Measurements from ENCODE around the gene MUTYH.
"Not testable (repeated sequence)": the region's sequence is repeated elsewhere in the genome, so short reads cannot be mapped to it uniquely, and the experiment has no call there.

The MUTYH gene

DNA sequence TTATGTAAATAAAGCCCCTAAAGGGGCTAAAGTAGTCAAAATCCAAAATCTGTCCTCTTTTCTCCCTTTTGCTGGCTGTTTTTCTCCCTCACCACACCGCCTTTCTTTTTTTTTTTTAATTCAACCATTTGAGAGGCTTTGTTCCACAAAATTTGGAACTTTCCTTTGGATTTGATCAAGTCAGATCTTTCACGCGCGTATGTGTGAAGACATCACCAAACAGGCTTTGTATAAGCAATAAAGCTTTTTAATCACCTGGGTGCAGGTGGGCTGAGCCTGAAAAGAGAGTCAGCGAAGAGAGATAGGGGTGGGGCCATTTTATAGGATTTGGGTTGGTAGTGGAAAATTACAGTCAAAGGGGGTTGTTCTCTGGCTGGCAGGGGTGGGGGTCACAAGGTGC is 18.8 kb downstream of the MUTYH start:
- no peak for DNase-seq

DNA sequence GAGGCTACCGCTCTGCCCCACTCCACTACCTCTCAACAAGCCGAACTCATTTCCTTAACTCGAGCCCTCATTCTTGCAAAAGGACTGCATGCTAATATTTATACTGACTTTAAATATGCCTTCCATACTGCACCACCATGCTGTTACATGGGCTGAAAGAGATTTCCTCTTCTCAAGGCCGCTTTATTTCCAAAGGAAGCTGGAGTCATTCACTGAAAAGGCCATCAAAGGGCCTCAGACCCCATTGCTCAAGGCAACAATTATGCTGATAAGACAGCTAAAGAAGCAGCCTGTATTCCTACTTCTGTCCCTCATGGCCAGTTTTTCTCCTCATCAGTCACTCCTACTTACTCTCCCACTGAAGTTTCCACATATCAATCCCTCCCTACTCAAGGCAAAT is 20.5 kb downstream of the MUTYH start:
- DNase-seq: no peak

DNA sequence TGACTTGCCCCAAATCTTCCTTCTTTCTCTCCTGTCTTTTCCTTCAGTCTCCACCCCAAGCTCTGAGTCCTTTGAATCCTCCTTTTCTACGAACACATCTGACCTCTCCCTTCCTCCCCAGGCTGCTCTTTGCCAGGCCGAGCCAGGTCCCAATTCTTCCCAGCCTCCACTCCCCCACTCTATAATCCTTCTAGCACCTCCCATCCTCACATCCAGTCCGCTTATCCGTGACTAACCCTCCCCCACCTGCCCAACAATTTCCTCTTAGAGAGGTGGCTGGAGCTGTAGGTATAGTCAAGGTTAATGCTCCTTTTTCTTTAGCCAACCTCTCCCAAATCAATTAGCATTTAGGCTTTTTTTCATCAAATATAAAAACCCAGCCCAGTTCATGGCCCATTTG is 23.1 kb downstream of the MUTYH start:
- no peak for DNase-seq

DNA sequence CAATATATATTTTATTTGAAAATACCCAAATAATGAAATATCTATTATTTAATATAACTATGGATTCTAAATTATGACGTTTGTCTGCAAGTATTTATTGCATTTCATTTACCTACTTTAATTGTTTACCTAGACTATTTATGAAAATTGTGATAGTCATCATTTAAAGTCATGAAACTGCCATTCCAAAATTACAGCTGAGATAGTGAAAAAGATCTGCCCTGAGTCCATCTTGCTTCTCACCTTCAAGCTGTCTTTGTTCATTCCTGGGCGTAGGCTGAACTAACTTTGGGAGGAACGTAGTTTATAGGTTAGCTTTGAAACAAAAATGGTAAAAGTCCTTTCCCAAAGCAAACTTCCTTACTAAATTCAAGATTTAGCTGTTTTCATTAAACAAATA is 26.0 kb downstream of the MUTYH start:
- DNase-seq: no peak

DNA sequence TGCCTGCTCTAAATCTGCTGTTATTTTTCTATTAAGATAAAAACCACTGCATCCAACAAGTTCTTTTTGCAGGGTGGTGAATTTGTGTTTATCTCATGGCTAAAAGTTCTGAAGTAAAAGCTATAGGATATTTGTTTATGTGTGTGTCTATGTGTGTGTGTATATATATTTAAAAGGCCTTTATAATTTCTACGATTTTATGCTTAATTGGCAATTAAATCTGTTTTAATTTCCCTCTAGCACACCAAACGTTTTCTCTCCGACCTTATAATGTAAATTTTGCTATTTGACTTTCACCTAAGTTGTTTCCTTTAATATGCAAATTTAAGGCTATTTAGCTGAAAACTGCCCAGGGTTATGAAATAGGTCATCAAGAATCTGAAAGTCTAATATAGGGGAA is 33.3 kb downstream of the MUTYH start:
- no peak for DNase-seq

DNA sequence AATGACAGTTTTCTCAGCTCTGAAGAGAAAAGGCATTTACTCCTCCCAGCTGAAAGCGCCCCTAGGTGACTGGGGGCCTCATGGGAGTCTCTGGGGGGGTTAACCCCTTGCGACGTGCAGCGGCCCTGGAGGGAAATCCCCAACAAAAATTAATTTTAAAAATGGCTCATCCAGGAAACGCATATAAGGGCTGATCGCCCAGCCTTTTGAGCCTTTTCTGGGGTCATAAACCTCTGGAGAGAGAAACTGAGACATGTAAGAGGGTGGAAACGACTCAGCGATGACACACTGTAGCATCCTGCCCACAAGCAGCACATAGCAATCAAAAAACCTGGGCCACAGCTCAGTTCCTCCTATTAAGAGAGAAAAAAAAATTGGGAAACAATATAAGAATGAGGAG is 33.9 kb downstream of the MUTYH start:
- no peak for DNase-seq

DNA sequence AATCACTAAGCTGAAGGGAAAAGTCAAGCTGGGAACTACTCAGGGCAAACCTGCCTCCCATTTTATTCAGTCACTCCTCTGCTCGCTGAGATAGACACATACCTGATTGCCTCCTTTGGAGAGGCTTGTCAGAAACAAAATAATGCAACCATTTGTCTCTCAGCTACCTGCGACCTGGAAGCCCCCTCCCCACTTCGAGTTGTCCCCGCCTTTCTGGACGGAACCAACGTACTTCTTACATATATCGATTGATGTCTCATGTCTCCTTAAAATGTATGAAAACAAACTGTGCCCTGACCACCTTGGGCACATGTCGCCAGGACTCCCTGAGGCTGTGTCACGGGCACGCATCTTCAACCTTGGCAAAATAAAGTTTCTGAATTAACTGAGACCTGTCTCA is 35.0 kb downstream of the MUTYH start:
- DNase-seq: no peak

DNA sequence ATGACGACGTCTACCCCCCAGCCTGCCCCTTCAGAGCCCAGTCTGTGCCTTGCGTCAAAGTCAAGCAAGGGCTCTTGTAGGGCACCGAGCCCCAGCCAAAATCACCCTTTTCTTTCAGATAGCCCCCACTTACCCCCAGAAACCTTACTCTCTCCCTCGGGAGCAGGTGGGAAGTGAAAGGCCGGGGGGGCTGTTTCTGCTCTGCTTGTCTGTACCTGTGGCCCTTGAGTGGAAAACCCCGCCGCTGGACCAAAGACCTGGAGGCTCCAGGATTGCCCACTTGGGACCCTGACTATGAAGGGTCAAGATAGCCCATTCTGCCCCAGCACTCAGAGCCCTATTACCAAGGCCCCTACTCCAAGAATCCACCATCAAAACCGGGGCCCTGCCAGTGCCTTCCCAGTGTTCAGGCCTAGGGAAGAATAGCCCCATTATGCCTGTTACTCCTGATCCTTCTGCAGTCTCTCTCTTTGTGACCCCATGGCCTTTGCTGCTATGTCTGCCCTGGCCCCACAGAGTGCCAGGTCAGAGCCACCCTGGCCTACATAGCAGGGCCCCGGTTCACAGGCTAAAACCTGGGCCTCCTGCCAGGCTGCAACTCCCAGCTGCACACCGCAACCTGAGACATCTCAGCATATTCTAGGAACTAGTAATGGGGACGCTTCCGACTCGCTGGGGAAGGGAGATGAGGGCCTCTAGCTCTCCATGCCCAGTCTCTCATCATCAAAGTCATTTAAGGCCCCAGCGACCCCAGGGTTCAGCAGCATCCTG is 35.7 kb downstream of the MUTYH start:
- no peak for DNase-seq

DNA sequence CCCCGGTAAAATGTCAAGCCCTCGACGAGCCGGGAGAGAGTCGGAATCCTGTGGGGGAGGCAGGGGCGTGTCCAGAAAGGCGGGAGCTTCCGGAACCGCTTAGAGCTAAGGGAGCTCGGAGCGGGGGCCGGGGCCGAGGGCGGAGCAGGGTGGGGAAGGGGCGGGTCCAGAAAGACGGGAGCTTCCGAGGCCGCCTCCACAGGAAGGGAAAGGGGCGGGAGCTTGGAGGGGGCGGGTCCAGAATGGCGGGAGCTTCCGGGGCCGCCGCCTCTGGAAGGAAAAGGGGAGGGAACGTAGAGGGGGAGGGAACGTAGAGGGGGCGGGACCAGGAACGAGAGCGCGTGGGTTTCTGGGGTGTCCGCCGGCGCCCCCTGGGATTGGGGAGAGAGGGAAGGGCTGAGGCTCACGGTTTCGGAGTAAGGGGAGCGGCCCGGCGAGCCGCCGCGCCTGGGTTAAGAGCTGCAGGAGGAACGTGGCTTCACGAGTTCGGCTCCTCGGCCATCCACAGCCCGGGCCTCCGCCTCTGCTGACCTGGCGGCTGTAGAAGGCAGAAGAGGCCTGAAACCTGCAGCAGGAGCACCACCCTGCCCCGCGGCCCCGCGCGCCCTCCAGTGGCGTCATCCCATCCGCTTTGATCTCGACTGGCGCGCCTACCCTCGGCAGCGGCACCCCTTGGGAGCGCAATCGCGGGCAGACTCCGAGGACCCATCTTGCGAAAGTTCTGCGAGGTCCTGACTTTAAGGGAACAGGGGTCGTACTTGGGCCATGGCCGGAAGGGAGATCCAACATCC is 36.5 kb downstream of the MUTYH start:
- peak; percentile 96 to 98 for DNase-seq

DNA sequence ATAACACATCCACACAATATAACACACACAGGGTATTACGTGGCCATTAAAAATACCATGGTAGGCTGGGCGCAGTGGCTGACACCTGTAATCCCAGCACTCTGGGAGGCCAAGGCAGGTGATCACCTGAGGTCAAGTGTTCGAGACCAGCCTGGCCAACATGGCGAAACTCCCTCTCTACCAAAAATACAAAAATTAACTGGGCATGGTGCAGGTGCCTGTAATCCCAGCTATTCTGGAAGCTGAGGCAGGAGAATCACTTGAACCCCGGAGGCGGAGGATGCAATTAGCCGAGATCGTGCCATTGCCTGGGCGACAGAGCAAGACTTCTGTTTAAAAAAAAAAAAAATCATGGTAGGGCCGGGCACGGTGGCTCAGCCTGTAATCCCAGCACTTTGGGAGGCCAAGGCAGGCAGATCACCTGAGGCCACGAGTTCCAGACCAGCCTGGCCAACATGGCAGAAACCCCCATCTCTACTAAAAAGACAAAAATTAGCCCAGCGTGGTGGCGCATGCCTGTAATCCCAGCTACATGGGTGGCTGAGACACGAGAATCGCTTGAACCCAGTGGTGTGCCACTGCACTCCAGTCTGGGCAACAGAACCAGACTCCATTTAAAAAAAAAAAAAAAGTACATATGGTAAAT is 37.6 kb downstream of the MUTYH start:
- DNase-seq: no peak

DNA sequence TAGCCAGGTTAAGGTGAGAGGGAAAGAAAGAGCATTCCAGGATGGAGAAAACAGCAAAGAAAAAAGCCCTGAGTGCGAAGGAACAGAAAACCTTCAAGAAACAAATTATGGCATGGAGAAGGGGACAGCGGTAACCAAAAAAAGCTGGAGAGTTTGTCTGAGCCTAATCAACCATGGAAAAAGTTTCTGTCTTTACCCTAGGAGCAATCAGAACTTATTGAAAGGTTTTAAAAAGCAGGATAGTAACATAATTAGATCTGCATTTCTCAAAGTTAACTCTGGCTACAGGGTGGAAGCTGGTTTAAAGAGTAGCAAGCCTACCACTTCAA is 39.6 kb downstream of the MUTYH start:
- DNase-seq: no peak

DNA sequence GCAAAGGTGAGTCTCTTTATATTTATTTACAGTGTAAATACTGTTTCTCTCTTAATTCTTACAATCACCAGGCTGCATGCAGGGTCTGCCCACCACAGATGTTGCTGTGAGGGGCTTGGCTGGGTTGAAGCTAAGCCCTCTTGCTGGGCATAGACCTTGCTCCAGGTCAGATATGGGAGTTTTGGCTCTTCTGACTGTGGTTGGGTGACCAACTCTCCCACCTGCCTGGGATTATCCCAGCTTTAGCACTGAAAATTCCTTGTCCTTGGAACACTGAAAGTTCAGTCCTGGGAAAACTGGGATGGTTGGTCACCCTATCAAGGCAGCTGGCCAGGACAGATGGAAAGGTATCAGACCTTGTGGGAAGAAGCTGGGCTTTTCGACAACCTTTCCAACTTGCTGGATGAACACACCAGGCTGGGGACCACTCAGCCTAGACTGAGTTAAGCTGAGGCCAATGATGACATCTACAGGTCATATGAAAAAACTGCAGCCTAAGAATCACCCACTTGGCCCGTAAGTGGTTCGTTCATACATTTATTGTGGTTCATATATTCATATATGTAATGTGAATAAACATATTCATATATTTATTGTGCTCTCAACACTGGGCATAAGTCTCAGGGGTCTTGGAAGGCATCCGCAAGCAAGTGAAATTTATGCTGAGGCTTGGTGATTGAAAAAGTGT is 40.1 kb downstream of the MUTYH start:
- peak; percentile 48 to 77 for DNase-seq

DNA sequence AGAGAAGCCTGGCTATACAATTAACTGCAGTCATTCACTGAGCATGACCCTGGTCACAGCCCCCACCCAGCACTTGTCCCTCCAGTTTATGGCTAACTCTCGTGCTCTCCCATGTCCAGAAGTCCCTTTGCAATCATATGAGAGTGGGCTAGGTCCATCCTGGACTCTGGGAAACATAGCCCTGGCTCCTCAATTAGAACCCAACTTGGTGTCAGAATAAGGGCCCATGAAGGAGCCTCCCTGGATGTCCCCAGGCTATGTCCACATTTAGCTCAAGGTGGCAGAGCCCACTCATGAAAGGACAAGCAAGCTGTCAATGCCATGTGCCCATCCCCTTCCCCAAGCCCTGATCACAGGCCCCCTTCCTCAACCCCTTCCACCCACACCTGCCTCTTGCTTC is 40.9 kb downstream of the MUTYH start:
- DNase-seq: no peak

DNA sequence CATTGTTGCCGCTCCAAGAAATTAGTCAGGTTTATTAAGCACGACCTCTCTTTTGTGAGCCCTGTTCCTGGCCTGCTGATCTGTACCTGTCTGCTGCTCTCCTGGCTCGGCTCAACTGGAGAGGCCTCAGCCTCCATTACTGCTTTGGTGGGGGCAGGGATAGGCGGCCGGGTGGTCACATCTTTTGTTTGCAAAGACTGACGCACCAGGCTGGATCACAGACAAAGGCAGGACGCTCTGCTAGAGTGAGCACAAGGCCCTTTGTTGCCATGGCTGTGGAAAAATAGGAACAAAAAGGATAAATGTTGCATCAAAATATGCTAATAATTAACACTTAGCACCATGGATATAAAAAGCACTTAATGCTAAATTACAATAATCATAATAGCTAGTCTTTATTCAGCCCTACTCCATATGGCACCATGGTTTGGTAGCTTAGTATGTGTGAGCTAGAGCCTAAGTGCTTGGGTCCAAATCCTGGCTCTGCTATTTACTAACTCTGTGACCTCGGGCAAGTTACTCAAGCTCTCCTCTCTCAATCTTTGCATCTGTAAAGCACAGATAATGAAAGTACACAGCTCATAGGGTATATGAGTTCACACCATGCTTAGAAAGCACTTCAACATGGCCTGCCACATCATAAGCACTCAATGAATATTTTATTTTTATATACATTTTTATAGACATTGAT is 42.4 kb downstream of the MUTYH start:
- no peak for DNase-seq

DNA sequence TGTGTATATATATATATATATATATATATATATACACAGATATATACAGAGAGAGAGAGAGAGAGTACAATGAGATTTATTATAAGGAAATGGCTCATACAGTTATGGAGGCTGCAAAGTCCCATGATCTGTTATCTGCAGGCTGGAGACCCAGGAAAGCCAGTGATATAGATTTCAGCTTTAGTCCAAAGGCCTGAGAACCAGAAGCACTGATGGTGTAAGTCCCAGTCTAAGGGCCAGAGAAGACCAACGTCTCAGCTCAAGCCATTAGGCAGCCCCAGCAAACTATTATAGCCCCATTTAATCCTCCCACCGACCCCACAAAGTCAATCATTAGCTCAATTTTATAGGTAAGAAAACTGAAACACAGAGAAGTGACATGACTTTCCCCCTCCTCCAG is 48.5 kb downstream of the MUTYH start:
- no peak for DNase-seq

DNA sequence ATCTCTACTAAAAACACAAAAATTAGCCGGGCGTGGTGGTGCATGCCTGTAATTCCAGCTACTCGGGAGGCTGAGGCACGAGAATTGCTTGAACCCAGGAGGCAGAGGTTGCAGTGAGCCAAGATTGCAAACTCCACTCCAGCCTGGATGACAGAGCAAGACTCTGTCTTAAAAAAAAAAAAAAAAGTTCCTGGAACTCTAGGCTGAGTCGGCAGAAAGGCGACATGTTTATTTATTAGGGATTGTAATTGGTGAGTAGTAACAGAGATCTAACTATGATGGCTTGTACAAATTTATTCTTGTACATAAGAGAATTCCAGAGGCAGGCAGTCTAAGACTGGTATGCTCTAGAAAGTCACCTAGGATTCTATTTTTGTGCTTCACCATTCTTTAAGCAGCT is 49.2 kb downstream of the MUTYH start:
- not testable (repeated sequence) for DNase-seq

DNA sequence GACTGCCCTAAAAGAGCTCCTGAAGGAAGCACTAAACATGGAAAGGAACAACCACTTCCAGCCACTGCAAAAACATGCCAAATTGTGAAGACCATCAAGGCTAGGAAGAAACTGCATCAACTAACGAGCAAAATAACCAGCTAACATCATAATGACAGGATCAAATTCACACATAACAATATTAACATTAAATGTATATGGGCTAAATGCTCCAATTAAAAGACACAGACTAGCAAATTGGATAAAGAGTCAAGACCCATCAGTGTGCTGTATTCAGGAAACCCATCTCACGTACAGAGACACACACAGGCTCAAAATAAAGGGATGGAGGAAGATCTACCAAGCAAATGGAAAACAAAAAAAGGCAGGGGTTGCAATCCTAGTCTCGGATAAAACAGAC is 53.7 kb downstream of the MUTYH start:
- not testable (repeated sequence) for DNase-seq

DNA sequence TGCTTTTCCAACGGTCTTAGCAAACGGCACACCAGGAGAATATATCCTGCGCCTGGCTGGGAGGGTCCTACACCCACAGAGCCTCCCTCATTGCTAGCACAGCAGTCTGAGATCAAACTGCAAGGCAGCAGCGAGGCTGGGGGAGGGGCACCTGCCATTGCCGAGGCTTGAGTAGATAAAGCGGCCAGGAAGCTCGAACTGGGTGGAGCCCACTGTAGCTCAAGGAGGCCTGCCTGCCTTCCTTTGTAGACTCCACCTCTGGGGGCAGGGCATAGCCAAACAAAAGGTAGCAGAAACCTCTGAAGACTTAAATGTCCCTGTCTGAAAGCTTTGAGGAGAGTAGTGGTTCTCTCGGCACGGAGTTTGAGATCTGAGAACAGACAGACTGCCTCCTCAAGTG is 55.4 kb downstream of the MUTYH start:
- DNase-seq: not testable (repeated sequence)

DNA sequence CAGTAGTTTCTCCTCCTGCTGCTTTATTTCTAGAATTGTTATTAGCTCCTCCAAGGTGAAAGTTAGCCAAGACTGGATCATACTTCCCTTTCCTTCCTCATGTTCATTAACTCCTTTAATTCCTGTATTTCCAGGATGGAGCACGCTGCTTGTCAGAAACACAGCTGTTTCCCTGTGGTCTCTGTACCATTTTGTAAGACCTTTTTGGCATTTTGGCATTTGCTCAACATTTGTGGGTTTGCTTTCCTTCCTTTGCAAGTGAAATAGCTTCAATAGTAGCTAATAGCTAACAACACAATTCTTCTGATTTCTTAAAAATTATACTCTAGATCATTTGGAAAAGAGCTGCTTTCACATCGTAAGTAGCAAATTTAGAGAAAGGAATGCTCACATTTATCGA is 57.9 kb downstream of the MUTYH start:
- DNase-seq: peak in 1 of 2 donors; percentile 11
